Nephron (organoid): Measurements from ENCODE around the gene SPAM1.
"Not testable (repeated sequence)": the region's sequence is repeated elsewhere in the genome, so short reads cannot be mapped to it uniquely, and the experiment has no call there.

Experiments
- H3K27ac Mint-ChIP-seq, 3 experiments: 2 replicates each; pipeline ENCODE4 v1.8.0; 2020; ENCODE audit warnings: mixed read lengths in 3 of 3, mild to moderate bottlenecking in 2 of 3, moderate library complexity in 1 of 3
- H3K27me3 Mint-ChIP-seq: 2 replicates; pipeline ENCODE4 v1.8.0; 2021; ENCODE audit warnings: low read depth, mild to moderate bottlenecking, moderate library complexity, mixed read lengths
- H3K36me3 Mint-ChIP-seq: 2 replicates; pipeline ENCODE4 v1.8.0; 2020; ENCODE audit warnings: low read depth, mixed read lengths
- H3K4me1 Mint-ChIP-seq: 2 replicates; pipeline ENCODE4 v1.8.0; 2020; ENCODE audit warnings: mixed read lengths
- H3K4me3 Mint-ChIP-seq, 3 experiments: 2 replicates each; pipeline ENCODE4 v1.8.0; 2020; ENCODE audit warnings: mild to moderate bottlenecking in 3 of 3, mixed read lengths in 3 of 3, moderate library complexity in 2 of 3
- H3K9me3 Mint-ChIP-seq: 2 replicates; pipeline ENCODE4 v1.8.0; 2020; ENCODE audit warnings: mixed read lengths
- TF ChIP-seq, protein P1 (sequence below), 3 experiments: fragments of 200-600 bp; sonication (generic); IDR thresholded peaks; one replicate each; pipeline ENCODE4 v1.5.0; 2021; ENCODE audit warnings: antibody characterized with exemption in 3 of 3; ENCODE audit not compliant: unreplicated experiment in 3 of 3

Gene SPAM1

GRCh38 chr7:123888192-123888591, 36.8 kb upstream of the SPAM1 start:
- Mint-ChIP-seq H3K27me3 (no peaks in the 10 kb centered on the region), H3K4me1 (no peaks in the 10 kb centered on the region), H3K4me3 (no peak overlapping the region), H3K36me3 (no peaks in the 10 kb centered on the region), H3K9me3 (peaks cover 4% of the 10 kb centered on the region), H3K27ac (no peak overlapping the region)
- TF ChIP-seq, protein P1, sequence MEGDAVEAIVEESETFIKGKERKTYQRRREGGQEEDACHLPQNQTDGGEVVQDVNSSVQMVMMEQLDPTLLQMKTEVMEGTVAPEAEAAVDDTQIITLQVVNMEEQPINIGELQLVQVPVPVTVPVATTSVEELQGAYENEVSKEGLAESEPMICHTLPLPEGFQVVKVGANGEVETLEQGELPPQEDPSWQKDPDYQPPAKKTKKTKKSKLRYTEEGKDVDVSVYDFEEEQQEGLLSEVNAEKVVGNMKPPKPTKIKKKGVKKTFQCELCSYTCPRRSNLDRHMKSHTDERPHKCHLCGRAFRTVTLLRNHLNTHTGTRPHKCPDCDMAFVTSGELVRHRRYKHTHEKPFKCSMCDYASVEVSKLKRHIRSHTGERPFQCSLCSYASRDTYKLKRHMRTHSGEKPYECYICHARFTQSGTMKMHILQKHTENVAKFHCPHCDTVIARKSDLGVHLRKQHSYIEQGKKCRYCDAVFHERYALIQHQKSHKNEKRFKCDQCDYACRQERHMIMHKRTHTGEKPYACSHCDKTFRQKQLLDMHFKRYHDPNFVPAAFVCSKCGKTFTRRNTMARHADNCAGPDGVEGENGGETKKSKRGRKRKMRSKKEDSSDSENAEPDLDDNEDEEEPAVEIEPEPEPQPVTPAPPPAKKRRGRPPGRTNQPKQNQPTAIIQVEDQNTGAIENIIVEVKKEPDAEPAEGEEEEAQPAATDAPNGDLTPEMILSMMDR (IDR thresholded peaks at IDR 0.05; ENCODE audit: unreplicated experiment in 3 of 3) = no peak

- H3K4me3 Mint-ChIP-seq, H3K27me3 Mint-ChIP-seq, H3K27ac Mint-ChIP-seq, H3K36me3 Mint-ChIP-seq, H3K4me1 Mint-ChIP-seq: not testable (repeated sequence)
- H3K9me3 Mint-ChIP-seq = peaks cover 17% of the 10 kb centered on the region
Measured at GRCh38 chr7:123894753-123895152, 30.3 kb upstream of the SPAM1 start.

- H3K27me3 Mint-ChIP-seq = no peaks in the 10 kb centered on the region
- peaks cover 7% of the 10 kb centered on the region for H3K9me3 Mint-ChIP-seq
- no peaks in the 10 kb centered on the region for H3K36me3 Mint-ChIP-seq
- H3K4me1 Mint-ChIP-seq = no peaks in the 10 kb centered on the region
- no peak overlapping the region for H3K27ac Mint-ChIP-seq
- TF ChIP-seq, protein P1 (IDR thresholded peaks at IDR 0.05; ENCODE audit: unreplicated experiment in 3 of 3) = no peak
- H3K4me3 Mint-ChIP-seq = no peak overlapping the region
Measured at GRCh38 chr7:123901101-123901500, 23.9 kb upstream of the SPAM1 start.

DNA sequence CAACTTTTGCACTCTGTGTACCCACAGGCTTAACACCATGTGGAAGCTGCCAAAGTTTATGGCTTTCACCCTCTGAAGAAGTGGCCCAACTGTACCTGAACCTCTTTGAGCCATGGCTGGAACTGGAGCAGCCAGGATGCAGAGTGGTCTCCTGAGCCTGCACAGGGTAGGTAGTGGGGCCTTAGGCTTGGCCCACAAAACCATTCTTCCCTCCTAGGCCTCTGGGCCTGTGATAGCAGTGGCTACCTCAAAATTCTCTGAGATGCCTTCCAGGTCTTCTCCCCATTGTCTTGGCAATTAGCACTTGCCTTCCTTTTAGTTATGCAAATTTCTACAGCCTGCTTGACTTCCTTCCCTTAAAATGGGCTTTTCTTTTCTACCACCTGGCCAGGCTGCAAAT, 19.3 kb upstream of the SPAM1 start:
- Mint-ChIP-seq H3K9me3 (peaks cover 7% of the 10 kb centered on the region), H3K36me3 (no peaks in the 10 kb centered on the region), H3K4me3 (no peak overlapping the region), H3K27ac (no peak overlapping the region), H3K27me3 (no peaks in the 10 kb centered on the region), H3K4me1 (no peaks in the 10 kb centered on the region)
- TF ChIP-seq, protein P1 (IDR thresholded peaks at IDR 0.05; ENCODE audit: unreplicated experiment in 3 of 3) = no peak

- peak overlapping the region; percentile 54 to 78 (median 67) for H3K27ac Mint-ChIP-seq
- TF ChIP-seq, protein P1 (IDR thresholded peaks at IDR 0.05; ENCODE audit: unreplicated experiment in 3 of 3) = peak in 2 of 3 experiments; percentile 27 to 36
- no peaks in the 10 kb centered on the region for H3K9me3 Mint-ChIP-seq
- H3K4me1 Mint-ChIP-seq = no peaks in the 10 kb centered on the region
- no peaks in the 10 kb centered on the region for H3K36me3 Mint-ChIP-seq
- no peak overlapping the region for H3K4me3 Mint-ChIP-seq
- H3K27me3 Mint-ChIP-seq = no peaks in the 10 kb centered on the region
Measured at GRCh38 chr7:123916240-123916724, 8.8 kb upstream of the SPAM1 start.

GRCh38 chr7:123917878-123918277, 7.2 kb upstream of the SPAM1 start:
- H3K4me1 Mint-ChIP-seq = no peaks in the 10 kb centered on the region
- no peak overlapping the region for H3K27ac Mint-ChIP-seq
- no peak overlapping the region for H3K4me3 Mint-ChIP-seq
- H3K9me3 Mint-ChIP-seq = no peaks in the 10 kb centered on the region
- no peaks in the 10 kb centered on the region for H3K36me3 Mint-ChIP-seq
- no peaks in the 10 kb centered on the region for H3K27me3 Mint-ChIP-seq
- TF ChIP-seq, protein P1 (IDR thresholded peaks at IDR 0.05; ENCODE audit: unreplicated experiment in 3 of 3) = no peak
